HEK293T (cell line): ENCODE results near the gene BEST2.

ENCODE experiments used
- ARNT ChIP-seq: fragments of 450-650 bp; IDR thresholded peaks from 2 replicates; pipeline ENCODE4 v1.6.1; 2017; ENCODE audit warnings: mild to moderate bottlenecking
- BHLHE40 ChIP-seq: fragments of 450-650 bp; IDR thresholded peaks from 2 replicates; pipeline ENCODE4 v1.6.1; 2016; ENCODE audit warnings: mild to moderate bottlenecking, moderate library complexity, borderline replicate concordance
- FOXA1 ChIP-seq: fragments of 450-650 bp; IDR thresholded peaks from 2 replicates; pipeline ENCODE4 v1.6.1; 2016; ENCODE audit warnings: mild to moderate bottlenecking
- FOXK2 ChIP-seq: fragments of 450-650 bp; IDR thresholded peaks from 2 replicates; pipeline ENCODE4 v1.6.1; 2016; ENCODE audit warnings: mild to moderate bottlenecking
- FOXM1 ChIP-seq: fragments of 450-650 bp; IDR thresholded peaks from 2 replicates; pipeline ENCODE4 v1.6.1; 2017; ENCODE audit warnings: mild to moderate bottlenecking, borderline replicate concordance
- HDGF ChIP-seq: fragments of 450-650 bp; IDR thresholded peaks from 2 replicates; pipeline ENCODE4 v1.6.1; 2017; ENCODE audit warnings: antibody characterized with exemption, borderline replicate concordance
- L3MBTL2 ChIP-seq: fragments of 450-650 bp; conservative IDR thresholded peaks from 2 replicates; pipeline ENCODE4 v1.6.1; 2016; ENCODE audit warnings: mild to moderate bottlenecking
- NFRKB ChIP-seq: fragments of 450-650 bp; IDR thresholded peaks from 2 replicates; pipeline ENCODE4 v1.6.1; 2016; ENCODE audit warnings: mild to moderate bottlenecking, moderate library complexity
- SP1 ChIP-seq: fragments of 450-650 bp; IDR thresholded peaks from 2 replicates; pipeline ENCODE4 v1.6.1; 2017
- SUZ12 ChIP-seq: fragments of 450-650 bp; IDR thresholded peaks from 2 replicates; pipeline ENCODE4 v1.6.1; 2016; ENCODE audit warnings: mild to moderate bottlenecking
- TARDBP ChIP-seq: fragments of 450-650 bp; IDR thresholded peaks from 2 replicates; pipeline ENCODE4 v1.6.1; 2016
- TF ChIP-seq, protein P1 (sequence below): fragments of 450-650 bp; IDR thresholded peaks from 2 replicates; pipeline ENCODE4 v1.6.1; 2016

DNA sequence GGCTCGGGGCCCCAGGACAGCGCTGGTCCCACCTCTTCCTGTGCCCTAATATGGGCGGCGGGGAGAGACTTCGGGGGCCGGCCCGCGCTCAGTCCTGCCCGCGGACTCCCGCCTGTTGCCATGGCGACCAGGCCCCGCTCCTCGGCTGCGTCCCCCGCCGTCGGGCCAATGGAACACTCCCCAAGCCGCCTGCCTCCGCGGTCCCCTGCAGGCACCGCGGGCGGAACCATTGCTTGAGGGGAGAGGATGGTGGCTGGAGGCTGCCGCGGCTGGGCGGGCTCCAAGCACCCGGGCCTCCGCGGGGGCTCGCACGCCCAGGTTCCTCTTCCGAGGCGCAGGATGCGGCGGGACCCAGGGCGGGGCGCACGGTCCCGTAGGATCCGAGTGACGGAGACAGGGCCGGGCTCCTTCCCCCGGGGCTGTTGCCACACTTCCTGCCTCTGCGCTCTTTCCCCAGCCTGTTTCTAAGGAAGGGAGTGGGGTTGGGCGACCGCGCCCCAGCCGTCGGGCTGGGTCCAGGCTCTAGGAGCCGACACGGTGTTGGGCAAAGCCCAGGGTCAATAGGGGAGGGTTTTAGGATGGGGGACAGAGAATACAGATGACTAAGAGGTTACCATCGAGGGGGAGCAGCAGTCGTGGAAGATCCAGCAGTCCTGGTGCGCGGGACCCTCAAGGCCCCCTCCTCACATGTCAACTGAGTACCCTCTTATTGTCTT, 38.5 kb downstream of the BEST2 start:
- TF ChIP-seq SUZ12 (no peak), FOXK2 (no peak), FOXM1 (no peak), NFRKB (no peak), TARDBP (no peak), HDGF (no peak), ARNT (no peak), BHLHE40 (no peak), FOXA1 (no peak), SP1 (no peak), L3MBTL2 (no peak)
- TF ChIP-seq, protein P1, sequence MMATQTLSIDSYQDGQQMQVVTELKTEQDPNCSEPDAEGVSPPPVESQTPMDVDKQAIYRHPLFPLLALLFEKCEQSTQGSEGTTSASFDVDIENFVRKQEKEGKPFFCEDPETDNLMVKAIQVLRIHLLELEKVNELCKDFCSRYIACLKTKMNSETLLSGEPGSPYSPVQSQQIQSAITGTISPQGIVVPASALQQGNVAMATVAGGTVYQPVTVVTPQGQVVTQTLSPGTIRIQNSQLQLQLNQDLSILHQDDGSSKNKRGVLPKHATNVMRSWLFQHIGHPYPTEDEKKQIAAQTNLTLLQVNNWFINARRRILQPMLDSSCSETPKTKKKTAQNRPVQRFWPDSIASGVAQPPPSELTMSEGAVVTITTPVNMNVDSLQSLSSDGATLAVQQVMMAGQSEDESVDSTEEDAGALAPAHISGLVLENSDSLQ: no peak
